Epithelial cell of esophagus (primary cell): Measurements from ENCODE around the gene DIAPH2.

Source experiments
- DNase-seq: peaks from one replicate; pipeline ENCODE4 v3.0.0; 2010; ENCODE audit warnings: low read depth
- H3K4me3 ChIP-seq: 2 replicates; pipeline ENCODE4 v1.5.1; 2011; ENCODE audit warnings: mild to moderate bottlenecking, low read length, control low read depth
- CTCF ChIP-seq: IDR thresholded peaks from 2 replicates; pipeline ENCODE4 v1.5.1; 2011; ENCODE audit warnings: low read depth, mild to moderate bottlenecking, low read length, control low read depth, inconsistent platforms; ENCODE audit not compliant: insufficient read depth; ENCODE audit errors: missing control alignments

The DIAPH2 gene

GRCh38 chrX:96978906-96979305 is 294.3 kb downstream of the DIAPH2 start:
- H3K4me3 ChIP-seq, result no peak overlapping the region
- peak; percentile 7 for DNase-seq
- no peak for TF ChIP-seq CTCF

- no peak for TF ChIP-seq CTCF
- DNase-seq, result no peak
- no peak overlapping the region for H3K4me3 ChIP-seq
Observed at GRCh38 chrX:96979766-96980165, 295.1 kb downstream of the DIAPH2 start.

- TF ChIP-seq CTCF, result no peak
- DNase-seq, result no peak
- no peak overlapping the region for H3K4me3 ChIP-seq
Observed at GRCh38 chrX:96982161-96982560, 297.5 kb downstream of the DIAPH2 start.

- no peak for DNase-seq
- no peak for TF ChIP-seq CTCF
- H3K4me3 ChIP-seq, result no peak overlapping the region
Observed at GRCh38 chrX:96984538-96984937, 299.9 kb downstream of the DIAPH2 start.

- no peak overlapping the region for H3K4me3 ChIP-seq
- DNase-seq, result peak; percentile 77
- TF ChIP-seq CTCF, result no peak
Observed at GRCh38 chrX:96985046-96985445, 300.4 kb downstream of the DIAPH2 start.

GRCh38 chrX:96987228-96987627 is 302.6 kb downstream of the DIAPH2 start:
- no peak overlapping the region for H3K4me3 ChIP-seq
- DNase-seq, result peak; percentile 5
- TF ChIP-seq CTCF, result no peak

- no peak for TF ChIP-seq CTCF
- no peak overlapping the region for H3K4me3 ChIP-seq
- no peak for DNase-seq
Observed at GRCh38 chrX:96989830-96990571, 305.4 kb downstream of the DIAPH2 start.
